ENCODE measurements around the gene ABCA5. TPM values are rescaled to one million over a fixed set of nuclear protein-coding genes. Genes with fewer than 3 reads are reported as not detected.
"Not testable (repeated sequence)": the region's sequence is repeated elsewhere in the genome, so short reads cannot be mapped to it uniquely, and the experiment has no call there.

Gene ABCA5
- total RNA-seq, 1 donor from 2014 or later: 20.7 TPM

GRCh38 chr17:69287168-69287567, 39.8 kb downstream of the ABCA5 start:
- Histone ChIP-seq H3K9me3 (no peaks in the 10 kb centered on the region), H3K27ac (no peak overlapping the region), H3K4me1 (no peaks in the 10 kb centered on the region), H3K27me3 (no peaks in the 10 kb centered on the region), H3K4me3 (no peak overlapping the region), H3K36me3 (peaks cover 27% of the 10 kb centered on the region)
- ATAC-seq (no peak), DNase-seq (no peak)
- TF ChIP-seq CTCF (IDR thresholded peaks at IDR 0.05): no peak
- intact Hi-C loops (cut with DNase I): no loop called here

- Histone ChIP-seq H3K4me3 (no peak overlapping the region), H3K4me1 (no peaks in the 10 kb centered on the region), H3K36me3 (peaks cover 27% of the 10 kb centered on the region), H3K27ac (no peak overlapping the region), H3K9me3 (no peaks in the 10 kb centered on the region), H3K27me3 (no peaks in the 10 kb centered on the region)
- intact Hi-C loops (cut with DNase I): no loop called here
- no peak for TF ChIP-seq CTCF (IDR thresholded peaks at IDR 0.05)
- ATAC-seq: no peak
- no peak for DNase-seq
These were observed 40.7 kb downstream of the ABCA5 start for GRCh38 chr17:69286257-69286656.

- no peaks in the 10 kb centered on the region for H3K9me3 ChIP-seq
- H3K4me1 ChIP-seq: no peaks in the 10 kb centered on the region
- H3K36me3 ChIP-seq: peaks cover 27% of the 10 kb centered on the region
- no peak for ATAC-seq
- no peak for DNase-seq
- no peak for TF ChIP-seq CTCF (IDR thresholded peaks at IDR 0.05)
- H3K27ac ChIP-seq: no peak overlapping the region
- H3K4me3 ChIP-seq: no peak overlapping the region
- no peaks in the 10 kb centered on the region for H3K27me3 ChIP-seq
- intact Hi-C loops (cut with DNase I): no loop called here
These were observed 42.3 kb downstream of the ABCA5 start for GRCh38 chr17:69284646-69285045.

- Histone ChIP-seq H3K9me3 (no peaks in the 10 kb centered on the region), H3K4me1 (no peaks in the 10 kb centered on the region), H3K36me3 (peaks cover 19% of the 10 kb centered on the region), H3K27me3 (no peaks in the 10 kb centered on the region), H3K27ac (no peak overlapping the region), H3K4me3 (no peak overlapping the region)
- ATAC-seq (no peak), DNase-seq (no peak)
- no peak for TF ChIP-seq CTCF (IDR thresholded peaks at IDR 0.05)
- intact Hi-C loops (cut with DNase I): no loop called here
These were observed 44.9 kb downstream of the ABCA5 start for GRCh38 chr17:69282002-69282401.

GRCh38 chr17:69276279-69276678, 50.7 kb downstream of the ABCA5 start:
- intact Hi-C loops (cut with DNase I); H3K27me3 ChIP-seq; H3K4me1 ChIP-seq; H3K36me3 ChIP-seq; ATAC-seq; DNase-seq; H3K27ac ChIP-seq; H3K9me3 ChIP-seq; H3K4me3 ChIP-seq: not testable (repeated sequence)

GRCh38 chr17:69275751-69276150, 51.2 kb downstream of the ABCA5 start:
- intact Hi-C loops (cut with DNase I): no loop called here
- Histone ChIP-seq H3K4me3 (no peak overlapping the region), H3K27ac (no peak overlapping the region), H3K9me3 (no peaks in the 10 kb centered on the region), H3K27me3 (no peaks in the 10 kb centered on the region), H3K4me1 (no peaks in the 10 kb centered on the region), H3K36me3 (no peaks in the 10 kb centered on the region)
- DNase-seq (no peak), ATAC-seq (no peak)
- no peak for TF ChIP-seq CTCF (IDR thresholded peaks at IDR 0.05)

All from upper lobe of right lung (tissue), 1 donor.